CD4-positive, alpha-beta T cell (primary cell): ENCODE measurements around the gene ANO6. TPM values are rescaled to one million over a fixed set of nuclear protein-coding genes. Genes with fewer than 3 reads are reported as not detected.

ENCODE experiments used
- ATAC-seq: fragments of 200-7000 bp; cut with Tn5 transposase; one replicate; pipeline ENCODE4 v1.10.0; 2022; ENCODE audit warnings: mild to moderate bottlenecking; ENCODE audit not compliant: poor library complexity
- CTCF ChIA-PET: fragments of 350-600 bp; sonication (Branson Sonifier 250); formaldehyde crosslinking; loops from one replicate; lab custom pipeline; 2021; ENCODE audit warnings: antibody characterized with exemption, inconsistent platforms; lab: Charles Lee
- POLR2A ChIA-PET: fragments of 350-600 bp; sonication (Branson Sonifier 250); formaldehyde crosslinking; loops from one replicate; lab custom pipeline; 2021; ENCODE audit warnings: antibody characterized with exemption, inconsistent platforms; lab: Charles Lee
- DNase-seq, 14 experiments: peaks; one replicate each; pipeline ENCODE4 v3.0.0-alpha.2; 2013 to 2020; ENCODE audit warnings: mixed read lengths in 2 of 14
- H3K27ac ChIP-seq, 2 donors: one replicate each; pipeline versions ENCODE4 v1.5.1 to v1.7.0; 2013; ENCODE audit warnings: low read length in 2 of 2, low read depth in 1 of 2, mild to moderate bottlenecking in 1 of 2
- H3K27me3 ChIP-seq, 2 experiments: 1 replicate in 1 of 2; 2 replicates in 1 of 2; pipeline versions ENCODE4 v1.6.1 to v1.7.0; 2013; ENCODE audit warnings: low read length in 2 of 2, control low read depth in 1 of 2, mild to moderate bottlenecking in 1 of 2, moderate library complexity in 1 of 2; ENCODE audit not compliant: insufficient read depth in 2 of 2, control insufficient read depth in 1 of 2
- H3K36me3 ChIP-seq: one replicate; pipeline ENCODE4 v1.6.1; 2013; ENCODE audit warnings: low read length, control low read depth; ENCODE audit not compliant: insufficient read depth
- H3K4me1 ChIP-seq: one replicate; pipeline ENCODE4 v1.6.1; 2013; ENCODE audit warnings: low read length, control low read depth; ENCODE audit not compliant: insufficient read depth
- H3K4me3 ChIP-seq: one replicate; pipeline ENCODE4 v1.5.1; 2013; ENCODE audit warnings: mild to moderate bottlenecking, low read length, moderate library complexity
- H3K9me3 ChIP-seq, 2 experiments: 1 replicate in 1 of 2; 2 replicates in 1 of 2; pipeline versions ENCODE4 v1.6.1 to v1.7.0; 2013; ENCODE audit warnings: low read length in 2 of 2, mild to moderate bottlenecking in 2 of 2, control low read depth in 1 of 2, moderate library complexity in 1 of 2; ENCODE audit not compliant: control insufficient read depth in 1 of 2, insufficient read depth in 1 of 2
- H3K27ac Mint-ChIP-seq: one replicate; pipeline ENCODE4 v1.8.0; 2020; ENCODE audit warnings: mixed read lengths
- H3K27me3 Mint-ChIP-seq: one replicate; pipeline ENCODE4 v1.8.0; 2021; ENCODE audit warnings: mixed read lengths
- H3K36me3 Mint-ChIP-seq: one replicate; pipeline ENCODE4 v1.8.0; 2021; ENCODE audit warnings: low read depth, mixed read lengths
- H3K4me1 Mint-ChIP-seq: one replicate; pipeline ENCODE4 v1.8.0; 2021; ENCODE audit warnings: low read depth, mixed read lengths
- H3K4me3 Mint-ChIP-seq: one replicate; pipeline ENCODE4 v1.8.0; 2020; ENCODE audit warnings: mild to moderate bottlenecking, mixed read lengths
- H3K9me3 Mint-ChIP-seq: one replicate; pipeline ENCODE4 v1.8.0; 2020; ENCODE audit warnings: mixed read lengths
- intact Hi-C, 2 experiments: fragments of 100-400 bp; cut with DNase I in 1 of 2; cut with micrococcal nuclease in 1 of 2; formaldehyde crosslinking; loops; one replicate each; pipeline versions ENCODE4 v1.15.1 to v1.9.0; 2023 to 2025; cut with DNase I, micrococcal nuclease
- total RNA-seq, 174 experiments: library from RNA in 2 of 174; stranded (reverse) in 2 of 174; gene quantifications; one replicate each; pipeline ENCODE4 v1.2.3 and lab custom pipeline; 2021 to 2026
- TF ChIP-seq, protein P1 (sequence below): fragments of 200-600 bp; IDR thresholded peaks from one replicate; pipeline ENCODE4 v1.8.0; 2022; ENCODE audit warnings: antibody characterized with exemption, mild to moderate bottlenecking

Gene ANO6
- total RNA-seq, 2 experiments from 2014 or later: 11.6 to 11.7 TPM

DNA sequence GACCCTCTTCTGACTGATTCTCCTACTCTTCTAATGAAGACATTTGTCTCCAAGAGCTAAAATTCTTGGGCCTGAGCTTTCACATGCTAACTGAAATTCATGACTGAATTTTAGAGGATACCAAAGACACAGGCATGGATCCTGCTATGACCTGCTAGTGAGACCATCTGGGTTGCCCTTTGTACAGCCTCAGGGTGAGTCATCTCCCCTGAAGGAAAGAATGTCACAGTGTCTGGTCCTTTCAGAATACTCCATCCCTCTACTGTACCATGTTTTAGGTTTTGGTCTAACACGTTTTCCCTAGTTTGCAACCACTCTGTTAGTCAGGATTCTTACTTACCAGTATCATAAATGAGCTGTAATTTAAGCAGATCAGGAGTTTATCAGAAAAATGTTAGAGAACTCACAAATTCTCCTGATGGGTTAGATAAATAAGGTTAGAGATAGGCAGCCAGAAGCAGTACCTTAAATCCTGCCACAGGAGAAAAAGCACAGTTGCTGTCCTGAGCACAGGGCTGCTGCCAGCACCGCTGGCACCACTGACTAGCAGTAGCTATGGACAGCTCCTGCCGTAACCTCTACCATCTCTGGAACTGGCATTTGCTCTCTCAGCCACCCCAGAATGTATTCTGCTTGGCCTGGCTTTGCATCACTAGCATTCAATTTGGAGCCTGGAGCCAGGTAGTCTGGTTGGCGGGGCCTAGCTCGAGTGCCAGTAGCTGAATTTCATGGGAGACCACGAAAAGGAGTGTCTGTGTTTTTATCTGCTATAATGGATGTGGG is 127.6 kb downstream of the ANO6 start:
- no peaks in the 10 kb centered on the region for H3K27me3 ChIP-seq
- H3K36me3 ChIP-seq: peaks cover 12% of the 10 kb centered on the region
- no peak overlapping the region for H3K4me3 Mint-ChIP-seq
- H3K27ac ChIP-seq: no peak overlapping the region
- TF ChIP-seq, protein P1, sequence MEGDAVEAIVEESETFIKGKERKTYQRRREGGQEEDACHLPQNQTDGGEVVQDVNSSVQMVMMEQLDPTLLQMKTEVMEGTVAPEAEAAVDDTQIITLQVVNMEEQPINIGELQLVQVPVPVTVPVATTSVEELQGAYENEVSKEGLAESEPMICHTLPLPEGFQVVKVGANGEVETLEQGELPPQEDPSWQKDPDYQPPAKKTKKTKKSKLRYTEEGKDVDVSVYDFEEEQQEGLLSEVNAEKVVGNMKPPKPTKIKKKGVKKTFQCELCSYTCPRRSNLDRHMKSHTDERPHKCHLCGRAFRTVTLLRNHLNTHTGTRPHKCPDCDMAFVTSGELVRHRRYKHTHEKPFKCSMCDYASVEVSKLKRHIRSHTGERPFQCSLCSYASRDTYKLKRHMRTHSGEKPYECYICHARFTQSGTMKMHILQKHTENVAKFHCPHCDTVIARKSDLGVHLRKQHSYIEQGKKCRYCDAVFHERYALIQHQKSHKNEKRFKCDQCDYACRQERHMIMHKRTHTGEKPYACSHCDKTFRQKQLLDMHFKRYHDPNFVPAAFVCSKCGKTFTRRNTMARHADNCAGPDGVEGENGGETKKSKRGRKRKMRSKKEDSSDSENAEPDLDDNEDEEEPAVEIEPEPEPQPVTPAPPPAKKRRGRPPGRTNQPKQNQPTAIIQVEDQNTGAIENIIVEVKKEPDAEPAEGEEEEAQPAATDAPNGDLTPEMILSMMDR: no peak
- H3K9me3 ChIP-seq: no peaks in the 10 kb centered on the region
- H3K9me3 Mint-ChIP-seq: no peaks in the 10 kb centered on the region
- no peaks in the 10 kb centered on the region for H3K4me1 Mint-ChIP-seq
- no peak overlapping the region for H3K27ac Mint-ChIP-seq
- intact Hi-C loops: no loop called here
- peaks cover 58% of the 10 kb centered on the region for H3K36me3 Mint-ChIP-seq
- ATAC-seq (no peak), DNase-seq (no peak)
- no peaks in the 10 kb centered on the region for H3K27me3 Mint-ChIP-seq
- no peak overlapping the region for H3K4me3 ChIP-seq
- POLR2A ChIA-PET: no interaction called here
- H3K4me1 ChIP-seq: no peaks in the 10 kb centered on the region
- CTCF ChIA-PET: no interaction called here

GRCh38 chr12:45348311-45348710 is 132.4 kb downstream of the ANO6 start:
- no peak overlapping the region for H3K27ac ChIP-seq
- H3K36me3 ChIP-seq: peaks cover 40% of the 10 kb centered on the region
- H3K9me3 ChIP-seq: no peaks in the 10 kb centered on the region
- no peaks in the 10 kb centered on the region for H3K4me1 Mint-ChIP-seq
- TF ChIP-seq, protein P1: no peak
- intact Hi-C loops: no loop called here
- H3K27ac Mint-ChIP-seq: no peak overlapping the region
- ChIA-PET CTCF (no interaction called here), POLR2A (no interaction called here)
- DNase-seq: no peak
- H3K27me3 Mint-ChIP-seq: no peaks in the 10 kb centered on the region
- H3K27me3 ChIP-seq: no peaks in the 10 kb centered on the region
- no peak overlapping the region for H3K4me3 Mint-ChIP-seq
- no peaks in the 10 kb centered on the region for H3K9me3 Mint-ChIP-seq
- H3K4me3 ChIP-seq: no peak overlapping the region
- ATAC-seq: no peak
- no peaks in the 10 kb centered on the region for H3K4me1 ChIP-seq
- peaks cover 85% of the 10 kb centered on the region for H3K36me3 Mint-ChIP-seq

DNA sequence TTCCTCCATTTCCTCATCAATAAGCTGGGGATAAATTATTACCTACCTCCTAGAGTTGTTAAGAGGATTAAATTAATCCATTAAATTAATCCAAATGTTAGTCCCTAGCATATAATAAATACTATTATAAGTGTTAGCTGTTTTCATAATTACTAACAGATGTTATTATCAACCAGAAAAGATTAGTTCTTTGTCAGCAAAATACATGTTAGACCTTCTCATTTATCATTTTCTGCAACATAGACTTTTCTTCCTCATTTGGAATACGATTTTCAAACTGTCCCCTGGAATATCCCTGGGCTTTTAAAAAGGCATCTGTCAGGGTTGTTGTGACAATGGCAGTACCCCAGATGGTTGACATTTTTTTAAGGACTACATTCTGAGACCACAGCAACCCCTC is 133.1 kb downstream of the ANO6 start:
- Histone ChIP-seq H3K4me3 (no peak overlapping the region), H3K36me3 (peaks cover 40% of the 10 kb centered on the region), H3K27ac (no peak overlapping the region), H3K4me1 (peaks cover 1% of the 10 kb centered on the region), H3K9me3 (no peaks in the 10 kb centered on the region), H3K27me3 (no peaks in the 10 kb centered on the region)
- Mint-ChIP-seq H3K4me1 (peaks cover 6% of the 10 kb centered on the region), H3K36me3 (peaks cover 84% of the 10 kb centered on the region), H3K4me3 (no peak overlapping the region), H3K9me3 (no peaks in the 10 kb centered on the region), H3K27ac (no peak overlapping the region), H3K27me3 (no peaks in the 10 kb centered on the region)
- ChIA-PET CTCF (no interaction called here), POLR2A (no interaction called here)
- no peak for DNase-seq
- TF ChIP-seq, protein P1: no peak
- ATAC-seq: no peak
- intact Hi-C loops: no loop called here
